Right lung (tissue), 5 donors: ENCODE data around the gene EYS. TPM values are rescaled to one million over a fixed set of nuclear protein-coding genes. Genes with fewer than 3 reads are reported as not detected.
"Not testable (repeated sequence)": the region's sequence is repeated elsewhere in the genome, so short reads cannot be mapped to it uniquely, and the experiment has no call there.

ENCODE experiments used
- DNase-seq, 2 donors: peaks; one replicate each; pipeline ENCODE4 v3.0.0-alpha.2; 2013
- polyA plus RNA-seq, 5 donors: library from polyadenylated mRNA; unstranded; fragments of 120-200 nt; gene quantifications; one replicate each; pipeline versions ENCODE4 v1.2.1 to v1.2.3, GENCODE V29; 2013; ENCODE audit warnings: inconsistent platforms in 1 of 5, low replicate concordance in 1 of 5; ENCODE audit not compliant: insufficient read length in 5 of 5, insufficient read depth in 1 of 5

EYS gene
- polyA plus RNA-seq, 5 donors = 0.28 to 0.72 (median 0.54) TPM

DNA sequence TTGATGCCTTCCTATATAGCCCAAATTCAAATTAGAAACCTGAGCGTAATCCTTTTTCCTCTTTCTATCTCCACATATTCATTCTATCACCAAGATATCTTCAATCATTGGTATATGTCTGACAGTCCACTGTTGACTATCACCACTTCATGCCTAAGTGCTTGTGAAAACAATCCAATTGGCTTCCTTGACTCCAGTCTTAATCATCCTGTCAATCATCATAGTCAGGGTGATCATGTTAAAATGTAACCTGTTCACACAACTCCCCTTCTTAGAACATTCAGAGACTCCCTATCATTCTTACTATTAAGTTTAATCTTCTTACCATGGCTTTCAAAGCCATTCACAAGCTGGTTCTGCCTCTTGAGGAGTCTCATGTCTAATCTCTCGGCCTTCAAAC lies 1454.8 kb downstream of the EYS start:
- DNase-seq = no peak

DNA sequence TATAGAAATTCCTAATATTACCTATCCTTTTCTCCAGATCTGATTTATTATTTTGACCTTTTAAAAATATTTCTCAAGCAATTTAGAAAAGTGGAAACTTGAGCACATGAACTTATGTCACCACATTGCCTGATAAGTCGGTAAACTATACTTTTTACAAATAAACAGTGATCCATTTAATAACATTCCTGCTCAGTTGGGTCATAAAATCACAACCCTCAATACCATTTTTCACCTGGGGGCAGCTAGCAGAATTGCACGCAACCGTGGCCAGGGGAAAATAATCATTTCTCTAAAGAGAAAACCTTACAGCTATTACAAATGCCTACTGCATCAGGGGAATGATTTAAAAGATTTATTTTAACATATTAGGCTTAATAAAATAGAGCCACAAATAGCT lies 1456.9 kb downstream of the EYS start:
- DNase-seq = no peak

DNA sequence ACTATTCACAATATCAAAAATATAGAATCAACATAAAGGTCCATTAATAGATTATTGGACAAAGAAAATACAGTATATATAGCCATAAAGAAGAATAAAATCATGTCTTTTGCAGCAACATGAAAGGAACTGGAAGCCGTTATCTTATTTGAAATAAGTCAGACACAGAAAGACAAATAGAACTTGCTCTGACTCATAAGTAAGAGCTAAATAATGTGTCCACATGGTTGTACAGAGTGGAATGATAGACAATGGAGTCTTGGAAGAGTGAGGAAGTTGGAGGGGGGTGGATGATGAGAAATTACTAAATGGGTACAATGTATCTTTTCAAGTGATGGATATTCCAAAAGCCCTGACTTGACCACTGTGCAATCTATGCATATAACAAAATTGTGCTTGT lies 1457.9 kb downstream of the EYS start:
- DNase-seq = no peak

DNA sequence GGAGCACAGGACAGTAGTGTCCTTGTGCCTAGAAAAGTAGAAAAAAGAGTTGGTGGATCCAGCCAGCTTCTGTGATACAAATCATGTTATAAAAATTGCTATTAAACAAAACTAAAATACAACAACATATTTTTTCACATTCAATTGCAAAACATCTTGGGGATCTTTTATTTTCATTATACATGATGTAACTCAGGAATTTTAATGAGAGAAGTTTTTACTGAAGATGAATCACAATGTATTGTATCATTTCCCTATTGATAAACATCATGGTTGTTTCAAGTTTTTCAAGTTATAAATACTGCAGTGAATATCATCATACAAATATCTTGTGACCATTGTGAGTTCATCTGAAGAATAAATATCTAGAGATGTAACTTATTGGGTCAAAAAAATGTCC lies 1463.4 kb downstream of the EYS start:
- DNase-seq = no peak

DNA sequence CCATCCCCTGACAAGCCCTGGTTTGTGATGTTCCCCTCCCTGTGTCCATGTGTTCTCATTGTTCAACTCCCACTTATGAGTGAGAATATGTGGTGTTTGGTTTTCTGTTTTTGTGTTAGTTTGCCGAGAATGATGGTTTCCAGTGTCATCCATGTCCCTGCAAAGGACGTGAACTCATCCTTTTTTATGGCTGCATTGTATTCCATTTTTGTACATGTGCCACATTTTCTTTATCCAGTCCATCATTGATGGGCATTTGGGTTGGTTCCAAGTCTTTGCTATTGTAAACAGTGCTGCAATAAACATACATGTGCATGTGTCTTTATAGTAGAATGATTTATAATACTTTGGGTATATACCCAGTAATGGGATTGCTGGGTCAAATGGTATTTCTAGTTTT lies 1468.1 kb downstream of the EYS start:
- not testable (repeated sequence) for DNase-seq

DNA sequence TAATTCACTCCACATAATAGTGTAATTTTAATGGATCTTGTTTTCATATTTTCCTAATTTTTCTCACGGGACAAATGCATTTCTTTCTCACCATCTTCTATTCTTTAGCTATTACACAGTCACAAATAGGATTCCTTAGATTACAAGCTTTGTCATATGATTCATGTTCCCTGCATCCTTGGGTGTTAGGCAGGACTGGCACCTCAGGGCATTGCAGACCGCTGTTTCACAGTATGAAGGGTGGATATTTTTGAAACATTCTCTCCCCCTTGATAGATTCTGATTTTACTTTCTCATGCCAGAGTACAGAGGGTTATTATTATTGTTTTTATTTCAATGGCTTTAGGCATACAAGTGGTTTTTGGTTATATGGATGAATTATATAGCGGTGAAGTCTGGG lies 1469.0 kb downstream of the EYS start:
- DNase-seq = no peak

DNA sequence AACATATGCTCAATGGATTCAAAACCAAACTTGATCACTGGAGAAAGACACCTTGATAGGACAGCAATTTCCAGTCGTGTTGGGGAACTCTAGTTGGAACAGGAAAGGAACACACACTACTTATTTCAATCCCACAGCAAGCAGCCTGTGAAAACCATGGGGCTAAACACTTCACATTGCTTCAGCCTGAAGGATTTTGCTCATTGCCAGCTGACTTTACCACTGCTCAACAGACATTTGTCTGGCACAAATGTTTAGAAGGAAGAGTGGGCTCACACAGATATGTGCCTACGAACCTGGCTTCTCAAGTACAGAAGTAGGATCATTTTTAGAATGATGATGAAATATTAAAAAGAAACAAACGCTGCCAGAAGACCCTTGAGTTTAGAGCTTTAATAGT lies 1473.3 kb downstream of the EYS start:
- DNase-seq = no peak

DNA sequence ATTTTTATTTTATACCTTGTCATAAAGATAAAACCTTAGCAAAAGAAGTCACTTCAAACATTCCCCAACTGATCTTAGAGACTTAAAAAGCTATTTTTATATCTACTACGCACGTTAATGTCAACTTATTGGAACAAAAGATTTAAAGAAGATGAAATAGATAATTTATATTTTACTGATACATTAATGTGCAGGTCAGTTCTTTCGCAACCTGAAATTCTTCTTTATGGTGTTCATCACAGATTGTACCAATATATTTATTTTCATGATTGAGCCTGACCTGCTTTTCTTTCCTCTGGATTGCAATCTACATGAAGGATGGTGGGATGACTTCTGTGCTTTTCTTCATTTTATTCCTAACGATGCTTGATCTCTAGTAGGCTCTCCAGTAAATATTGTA lies 1475.1 kb downstream of the EYS start:
- no peak for DNase-seq

DNA sequence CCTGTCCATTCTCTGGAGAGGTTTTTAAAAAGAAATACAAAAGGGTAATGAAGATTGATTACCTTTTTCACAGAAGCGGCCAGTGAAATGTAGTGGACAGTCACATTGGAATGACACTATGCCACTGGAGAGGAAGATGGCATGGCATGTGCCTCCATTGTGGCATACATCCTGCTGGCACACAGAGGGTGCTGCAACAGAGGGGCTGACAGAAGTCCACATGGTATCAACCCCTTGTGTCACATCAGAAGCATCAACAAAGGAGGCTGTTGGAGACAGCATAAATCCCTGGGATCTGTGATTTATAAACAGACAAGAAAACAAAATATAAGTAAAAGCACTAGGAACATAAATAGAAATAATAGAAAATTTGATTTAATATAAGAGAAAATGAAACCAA lies 1476.5 kb downstream of the EYS start:
- DNase-seq = no peak

DNA sequence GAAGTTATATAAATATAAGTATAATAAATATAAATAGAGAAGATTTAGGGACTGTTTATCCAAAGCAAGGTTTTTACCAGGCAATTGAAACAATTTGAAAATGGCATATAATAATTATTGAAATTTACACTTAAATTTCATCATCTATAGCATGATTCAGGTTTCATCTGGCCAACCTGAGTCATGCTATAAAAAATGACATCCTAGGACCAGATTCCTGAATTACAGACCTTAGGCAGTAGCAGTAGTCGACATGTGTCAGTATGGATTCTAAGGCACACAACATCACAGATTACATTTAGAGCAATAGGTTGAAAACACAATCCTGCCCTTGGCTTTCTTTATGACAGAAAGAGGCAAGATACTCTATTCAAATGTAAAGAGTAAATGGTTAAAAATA lies 1479.2 kb downstream of the EYS start:
- no peak for DNase-seq

DNA sequence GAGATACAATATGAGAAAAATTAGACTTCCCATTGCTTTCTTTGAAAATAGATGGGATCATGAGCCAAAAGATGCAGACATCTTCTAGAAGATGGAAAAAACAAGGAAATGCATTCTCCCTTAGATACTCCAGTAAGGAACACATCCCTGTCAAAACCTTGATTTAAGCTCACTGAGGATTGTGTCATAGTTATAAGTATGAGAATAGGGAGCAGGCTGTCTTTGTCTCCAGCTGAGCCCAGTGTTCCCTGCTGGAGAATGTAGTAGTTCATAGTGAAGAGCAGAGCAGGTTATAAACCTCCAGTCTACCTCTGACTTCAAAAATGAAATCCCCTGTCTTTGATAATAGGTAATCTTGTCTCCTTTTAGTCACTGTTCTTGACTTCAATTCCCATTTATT lies 1481.5 kb downstream of the EYS start:
- DNase-seq = no peak

DNA sequence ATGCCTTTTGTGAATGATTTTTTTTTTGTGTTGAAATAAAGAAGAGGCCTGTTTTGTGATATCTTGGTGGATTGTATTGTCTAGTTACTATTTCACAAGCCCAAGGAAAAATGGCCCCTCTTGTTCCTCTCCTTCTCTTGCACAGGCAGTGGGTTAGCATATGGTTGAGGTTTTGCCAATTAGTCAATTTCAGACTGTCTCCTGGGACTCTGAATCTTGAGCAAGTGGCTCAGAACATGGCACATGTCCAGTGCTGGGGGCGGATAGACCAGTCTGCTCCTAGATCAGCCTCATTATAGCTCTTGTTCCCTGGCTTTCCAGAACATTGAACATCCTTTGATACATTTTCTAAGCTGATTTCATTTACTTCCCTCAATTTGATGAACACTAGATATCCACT lies 1482.2 kb downstream of the EYS start:
- DNase-seq = no peak

DNA sequence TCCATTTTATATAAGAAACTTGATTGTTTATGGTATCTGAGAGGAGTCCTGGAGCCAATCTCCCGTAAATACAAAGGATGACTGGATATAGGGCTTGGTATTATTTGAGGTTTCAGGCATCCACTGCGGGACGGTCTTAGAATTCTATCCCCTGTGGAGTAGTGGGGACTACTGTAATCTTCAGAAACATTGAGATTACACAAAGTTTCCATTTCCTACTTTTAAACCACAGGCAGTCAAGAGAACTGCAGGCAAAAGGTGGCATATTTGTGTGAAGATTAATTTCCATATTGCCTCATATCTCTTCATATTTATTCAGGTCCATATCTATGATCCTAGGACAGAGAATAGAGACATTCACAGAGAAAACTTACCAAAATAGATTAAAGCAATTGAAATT lies 1485.2 kb downstream of the EYS start:
- no peak for DNase-seq

DNA sequence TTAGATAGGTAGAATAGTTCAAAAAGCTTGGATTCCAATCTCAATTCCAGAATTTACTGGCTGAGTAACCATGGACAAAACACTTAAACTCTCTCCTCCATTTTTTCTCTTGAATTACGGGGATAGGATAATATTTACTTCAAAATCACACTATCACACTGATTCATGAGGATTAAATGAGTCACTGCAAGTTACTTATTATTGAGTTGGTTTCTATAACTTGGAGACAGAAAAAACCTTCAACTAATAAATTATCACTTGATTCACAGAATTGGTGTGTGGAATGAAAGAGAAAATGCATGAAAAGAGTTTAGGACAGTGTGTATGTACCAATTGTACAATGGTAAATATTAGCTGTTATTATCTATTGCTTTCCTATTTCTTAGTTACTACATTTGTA lies 1486.2 kb downstream of the EYS start:
- DNase-seq = no peak

DNA sequence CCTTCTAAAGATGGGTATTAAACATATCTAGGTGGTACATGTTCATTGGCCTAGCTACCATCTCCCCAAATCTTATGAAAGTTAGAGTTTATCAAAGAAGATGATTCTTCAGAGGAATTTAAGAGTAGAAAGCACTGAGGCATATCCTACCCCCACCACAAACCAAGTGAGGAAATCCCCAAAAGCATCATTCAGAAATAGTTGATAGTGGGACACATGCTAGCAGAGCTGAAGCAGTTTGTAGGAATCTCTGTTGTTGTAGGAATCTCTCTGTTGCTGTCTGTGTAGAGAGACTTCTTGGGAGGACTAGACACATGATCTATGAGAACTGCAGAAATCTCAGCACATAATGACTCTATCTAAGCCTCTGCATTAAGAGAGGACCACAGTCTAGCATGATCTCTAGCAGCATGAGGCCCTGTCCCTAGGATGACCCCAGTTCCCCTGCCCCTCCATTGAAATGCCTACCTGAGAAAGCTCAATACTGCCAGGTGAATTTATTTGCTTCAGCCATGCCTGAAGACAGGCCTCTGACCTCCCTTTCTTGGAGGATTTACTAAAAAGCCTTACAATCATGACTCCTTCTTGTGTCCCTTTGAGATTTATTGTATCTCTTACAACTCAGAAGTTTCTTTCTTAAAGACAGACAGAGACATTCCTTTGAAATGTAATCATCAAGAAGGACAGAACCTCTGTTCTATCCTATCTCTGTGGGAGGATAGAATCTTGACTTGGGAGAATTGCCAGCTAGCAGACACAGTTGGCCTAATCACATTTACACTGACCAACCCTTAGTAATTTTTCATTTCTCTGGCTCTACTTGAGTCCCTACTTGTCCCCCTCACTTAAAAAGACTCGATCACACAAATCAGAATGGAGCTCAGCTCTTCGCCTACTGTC lies 1489.1 kb downstream of the EYS start:
- DNase-seq = no peak

DNA sequence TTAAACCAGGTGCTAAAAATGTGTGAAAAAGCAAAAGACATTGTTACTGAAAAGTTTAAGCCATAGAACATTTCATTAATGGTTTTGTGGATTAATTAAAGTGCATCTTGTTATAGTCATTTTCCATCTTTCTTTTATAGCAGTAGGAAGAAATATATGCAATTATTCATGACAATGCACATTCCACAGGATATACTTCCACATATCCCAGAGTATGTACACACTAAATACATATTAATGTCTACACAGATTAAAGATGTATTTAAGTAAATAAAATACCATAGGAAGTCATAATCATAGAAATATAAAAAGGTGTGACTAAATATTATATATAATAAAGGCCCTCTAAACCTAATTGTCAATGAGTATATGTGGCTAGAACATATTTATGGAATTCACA lies 1492.7 kb downstream of the EYS start:
- no peak for DNase-seq

DNA sequence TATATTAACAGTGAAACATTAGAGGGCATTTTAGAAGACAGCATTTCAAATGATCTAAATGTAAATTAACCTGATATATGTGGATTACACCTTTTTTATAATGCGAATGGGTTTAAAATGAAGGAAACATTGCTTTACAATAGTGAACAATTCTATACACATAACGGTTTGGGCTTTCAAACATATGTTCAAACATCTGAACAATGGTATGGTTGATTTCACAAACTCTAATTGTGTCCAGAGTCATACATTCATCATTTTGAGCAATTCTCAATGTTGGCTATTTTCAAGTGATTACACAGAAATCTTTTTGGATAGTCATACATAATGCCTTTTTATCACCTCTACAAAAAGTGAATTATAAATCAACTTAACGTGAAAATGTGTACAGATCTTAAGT lies 1493.3 kb downstream of the EYS start:
- DNase-seq = no peak

DNA sequence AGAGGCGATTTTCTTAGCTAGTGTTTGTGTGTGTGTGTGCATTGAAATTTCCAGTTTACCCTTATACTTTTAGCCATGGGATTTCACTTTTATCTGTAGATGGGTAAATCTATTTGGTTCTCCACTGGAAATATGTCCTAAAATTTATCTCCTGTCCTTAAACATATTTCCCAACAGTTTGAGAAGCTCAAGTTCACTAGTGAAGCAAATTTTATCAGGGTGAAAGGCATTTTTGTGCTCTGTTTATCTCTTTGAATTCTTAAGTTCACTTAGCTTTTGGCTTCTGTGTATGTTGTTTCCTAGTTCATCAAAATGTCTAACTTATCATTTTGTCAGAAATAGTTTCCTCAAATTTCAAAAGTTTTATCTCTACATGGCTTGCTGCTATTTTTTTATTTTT lies 1509.8 kb downstream of the EYS start:
- DNase-seq = no peak

DNA sequence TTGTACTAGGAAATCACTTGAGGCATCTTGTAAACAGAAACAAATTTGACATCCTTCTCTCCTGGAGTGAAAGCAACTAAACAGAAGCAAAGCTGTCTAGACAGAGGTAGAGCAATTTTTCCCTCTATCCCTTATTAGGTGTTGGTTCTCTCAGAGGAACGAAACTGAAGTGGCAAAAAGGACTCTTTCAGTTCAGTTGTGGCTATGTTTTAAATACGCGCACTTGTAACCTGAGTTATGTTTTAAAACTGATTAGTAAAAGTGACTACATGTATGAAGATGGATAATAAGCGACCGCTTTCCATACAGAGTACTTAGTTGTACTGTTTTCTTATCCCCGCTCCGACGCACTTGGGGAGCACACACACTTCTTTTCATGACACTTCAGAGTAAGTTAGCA lies 1520.4 kb downstream of the EYS start:
- peak in 1 of 2 donors; percentile 32 for DNase-seq

DNA sequence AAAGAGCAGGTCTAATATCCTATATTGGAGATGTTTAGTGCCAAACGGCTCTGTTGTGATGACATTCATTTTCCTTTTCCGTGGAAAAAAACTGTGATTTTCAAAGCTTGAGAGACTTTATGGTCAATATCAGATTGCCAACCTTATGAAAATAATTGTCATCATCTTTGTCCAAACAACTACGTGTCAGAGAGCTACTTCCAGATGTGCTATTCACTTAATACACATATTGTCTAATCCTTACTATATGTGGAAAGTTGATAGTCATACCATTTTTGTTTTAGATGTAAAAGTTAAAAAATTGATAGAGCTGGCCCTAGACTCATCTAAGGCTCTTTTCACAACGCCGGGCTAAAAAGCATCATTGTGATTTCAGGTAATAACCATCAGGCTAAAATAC lies 1521.4 kb downstream of the EYS start:
- peak in 1 of 2 donors; percentile 37 for DNase-seq

DNA sequence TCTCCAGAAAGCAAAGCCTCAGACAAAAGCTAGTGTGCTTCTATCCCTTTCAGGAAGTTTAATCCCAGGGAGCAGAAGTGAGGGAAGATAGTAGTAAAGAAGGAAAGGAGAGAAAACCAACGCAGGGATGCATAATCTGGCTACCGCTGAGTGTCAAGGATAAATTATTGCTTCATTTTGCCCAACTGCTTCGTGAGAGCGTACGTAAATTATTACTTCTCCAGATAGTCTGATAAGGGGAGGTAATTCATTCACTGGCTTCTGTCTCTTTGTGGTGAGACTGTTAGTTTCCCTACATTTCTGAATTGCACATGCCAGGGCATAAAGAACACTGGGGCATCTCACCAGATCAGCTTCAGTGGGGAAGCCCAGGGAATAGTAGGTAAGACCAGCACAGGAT lies 1531.7 kb downstream of the EYS start:
- DNase-seq = no peak

DNA sequence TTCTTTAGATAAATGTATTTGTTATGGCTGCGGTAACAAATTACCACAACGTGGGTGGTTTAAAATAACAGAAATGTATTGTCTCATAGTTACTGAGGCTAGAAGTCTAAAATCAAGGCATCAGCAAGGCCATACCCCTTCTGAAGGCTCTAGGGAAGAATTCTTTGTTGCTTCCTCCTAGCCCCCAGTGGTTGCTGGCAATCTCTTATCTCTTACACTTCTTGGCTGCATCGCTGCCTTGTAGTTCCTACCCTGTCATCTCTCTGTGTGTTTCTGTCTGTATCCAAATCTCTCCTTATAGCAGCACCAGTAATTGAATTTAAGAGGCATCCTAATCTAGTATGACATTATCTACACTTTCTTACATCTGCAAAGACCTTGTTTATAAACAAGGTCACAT lies 1536.7 kb downstream of the EYS start:
- peak in 1 of 2 donors; percentile 11 for DNase-seq

DNA sequence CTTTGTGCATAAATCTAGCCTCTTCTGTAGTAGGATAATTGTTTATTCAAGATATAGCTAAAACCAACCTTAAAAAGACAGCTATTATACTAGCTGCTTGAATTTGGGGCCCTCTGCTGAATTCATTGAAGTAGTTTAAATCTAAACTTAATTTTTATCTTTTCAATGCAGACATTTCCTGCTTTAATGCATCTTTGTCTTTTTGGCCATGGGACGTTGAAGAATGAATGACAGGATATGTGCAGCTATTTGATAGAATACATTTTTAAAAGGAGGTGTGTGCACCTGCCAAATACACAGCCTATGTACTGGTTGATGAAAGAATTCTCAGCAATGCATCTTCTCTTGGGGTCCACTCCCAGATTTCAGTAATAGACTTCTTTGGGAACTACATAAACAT lies 1546.5 kb downstream of the EYS start:
- no peak for DNase-seq

DNA sequence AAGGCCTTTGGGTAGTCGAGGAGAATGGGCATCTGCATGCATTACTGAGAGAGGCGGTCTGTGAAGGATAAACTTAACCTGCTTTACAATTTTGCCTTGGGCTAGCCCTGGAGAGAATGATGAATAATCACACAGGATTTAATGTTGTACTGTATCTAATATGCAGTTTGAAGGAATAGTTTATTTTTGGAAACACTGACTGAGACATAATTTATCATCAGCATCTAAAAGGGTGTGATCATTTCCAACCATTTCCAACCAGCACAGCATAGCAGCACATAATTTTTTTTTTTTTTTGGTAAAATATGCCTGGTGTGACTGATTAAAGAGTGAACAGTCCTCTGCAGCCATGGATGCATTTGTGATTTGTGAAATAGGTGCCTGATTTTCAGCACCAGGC lies 1552.0 kb downstream of the EYS start:
- no peak for DNase-seq
